HCEC 1CT (cell line): ENCODE measurements around the gene KPNB1.

ENCODE experiments used
- DNase-seq: peaks from one replicate; pipeline ENCODE4 v3.0.0-alpha.2; 2017

KPNB1 gene

GRCh38 chr17:47714773-47715396 is 65.2 kb downstream of the KPNB1 start:
- no peak for DNase-seq

GRCh38 chr17:47715669-47716325 is 66.1 kb downstream of the KPNB1 start:
- DNase-seq: no peak

- DNase-seq: no peak
Measured at GRCh38 chr17:47716375-47716774, 66.7 kb downstream of the KPNB1 start.

- no peak for DNase-seq
Measured at GRCh38 chr17:47717261-47717697, 67.6 kb downstream of the KPNB1 start.

GRCh38 chr17:47717979-47718621 is 68.4 kb downstream of the KPNB1 start:
- no peak for DNase-seq

- no peak for DNase-seq
Measured at GRCh38 chr17:47718634-47719405, 69.1 kb downstream of the KPNB1 start.

GRCh38 chr17:47719411-47720152 is 69.9 kb downstream of the KPNB1 start:
- peak; percentile 79 for DNase-seq

GRCh38 chr17:47720196-47720595 is 70.5 kb downstream of the KPNB1 start:
- no peak for DNase-seq

GRCh38 chr17:47720754-47721533 is 71.2 kb downstream of the KPNB1 start:
- DNase-seq: no peak

GRCh38 chr17:47721725-47722124 is 72.0 kb downstream of the KPNB1 start:
- DNase-seq: no peak

GRCh38 chr17:47724705-47725104 is 75.0 kb downstream of the KPNB1 start:
- DNase-seq: no peak

GRCh38 chr17:47725446-47726111 is 75.9 kb downstream of the KPNB1 start:
- DNase-seq: no peak

GRCh38 chr17:47726796-47727703 is 77.3 kb downstream of the KPNB1 start:
- DNase-seq: no peak

GRCh38 chr17:47727704-47728036 is 78.0 kb downstream of the KPNB1 start:
- no peak for DNase-seq

- DNase-seq: no peak
Measured at GRCh38 chr17:47728214-47728877, 78.6 kb downstream of the KPNB1 start.

- no peak for DNase-seq
Measured at GRCh38 chr17:47729476-47729875, 79.8 kb downstream of the KPNB1 start.

GRCh38 chr17:47730681-47731080 is 81.0 kb downstream of the KPNB1 start:
- DNase-seq: no peak

- DNase-seq: no peak
Measured at GRCh38 chr17:47731396-47731795, 81.7 kb downstream of the KPNB1 start.

- DNase-seq: no peak
Measured at GRCh38 chr17:47732399-47733046, 82.8 kb downstream of the KPNB1 start.
